Endothelial cell of hepatic sinusoid (primary cell): ENCODE data around the gene ANKS1B.

Experiments
- in situ Hi-C: cut with HindIII; loops from 2 replicates; pipeline ENCODE4 v1.10.0; 2017; ENCODE audit warnings: low sequenced_read_pairs

ANKS1B gene

DNA sequence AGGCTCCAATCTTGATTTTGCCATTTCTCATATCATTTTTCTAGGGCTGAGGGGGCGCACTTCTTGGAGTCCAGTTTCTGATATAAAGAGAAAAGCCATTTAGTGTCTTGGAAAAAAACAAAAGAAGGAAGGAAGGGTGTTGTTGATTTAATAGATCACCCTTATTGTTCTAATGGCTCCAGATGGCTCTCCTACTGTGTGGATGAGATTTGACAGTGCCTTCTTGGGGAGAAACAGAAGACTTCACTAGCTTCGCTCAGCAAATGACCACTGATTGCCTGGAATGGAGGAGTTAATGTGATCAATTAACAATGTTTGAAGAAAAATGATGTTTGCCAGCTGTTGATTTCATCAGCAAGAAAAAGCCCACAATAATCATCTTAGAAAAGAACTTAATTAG is 1123.5 kb downstream of the ANKS1B start:
- in situ Hi-C loops = no loop called here

DNA sequence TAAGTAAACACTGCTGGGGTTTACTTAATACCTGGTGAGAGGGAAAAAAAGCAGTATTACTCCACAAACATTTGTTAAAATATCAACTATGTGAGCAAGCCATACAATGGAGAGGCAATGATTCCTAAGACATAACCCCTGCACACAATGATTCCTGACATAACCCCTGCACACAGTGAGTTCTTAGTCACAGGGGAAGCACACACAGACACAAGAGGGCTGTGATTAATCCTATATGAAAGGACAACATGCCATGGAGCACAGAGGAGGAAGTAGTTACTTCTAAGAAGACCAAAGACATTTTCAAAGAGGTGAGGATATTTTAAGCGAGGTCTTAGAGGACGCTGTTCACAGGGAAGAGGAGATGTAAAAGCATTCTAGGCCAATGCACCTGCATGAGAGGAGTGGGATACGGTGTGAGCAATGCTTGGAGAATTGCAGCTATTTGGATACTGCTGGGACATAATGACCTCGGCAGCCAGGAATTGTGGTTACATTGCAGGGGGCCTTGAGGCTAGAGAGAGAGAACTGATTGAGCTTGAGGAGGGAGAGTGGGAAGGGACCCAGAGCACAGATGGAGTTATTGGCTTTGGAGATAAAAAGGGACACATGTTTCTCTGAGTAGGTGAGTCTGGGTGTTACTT is 1127.7 kb downstream of the ANKS1B start:
- in situ Hi-C loops = no loop called here

DNA sequence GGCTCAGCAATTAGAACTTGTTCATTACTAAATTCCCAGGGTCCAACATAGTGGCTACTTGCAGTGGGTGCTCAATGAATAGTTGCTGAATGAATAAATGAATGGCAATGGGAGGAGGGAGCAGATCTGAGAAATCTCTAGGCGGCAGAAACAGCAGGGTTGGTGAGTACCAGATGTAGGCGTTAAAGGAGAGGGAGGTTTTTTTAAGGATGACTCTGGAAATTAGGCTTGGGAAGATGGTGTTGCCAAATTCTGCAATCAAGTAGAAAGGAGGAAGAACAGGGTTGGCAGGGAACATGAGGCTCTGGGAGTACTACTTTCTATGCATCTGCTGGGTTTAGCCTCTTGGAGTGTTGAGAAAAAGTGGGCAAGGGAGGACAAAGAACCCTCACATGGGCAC is 1132.6 kb downstream of the ANKS1B start:
- in situ Hi-C loops = no loop called here

DNA sequence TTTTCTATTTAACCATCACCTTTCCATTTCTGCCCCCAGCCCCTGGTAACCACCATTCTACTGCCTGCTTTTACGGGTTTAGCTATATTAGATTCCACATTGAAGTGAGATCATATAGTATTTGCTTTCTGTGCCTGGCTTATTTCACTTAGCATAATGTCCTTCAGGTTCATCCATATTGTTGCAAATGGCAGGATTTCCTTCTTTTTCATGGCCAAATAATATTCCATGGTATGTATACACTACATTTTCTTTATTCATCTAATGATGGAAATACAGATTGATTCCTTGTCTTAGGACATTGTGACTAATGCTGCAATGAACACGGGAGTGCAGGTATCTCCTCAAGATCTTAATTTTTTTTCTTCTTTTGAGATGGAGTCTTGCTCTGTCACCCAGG is 1137.5 kb downstream of the ANKS1B start:
- in situ Hi-C loops = no loop called here

DNA sequence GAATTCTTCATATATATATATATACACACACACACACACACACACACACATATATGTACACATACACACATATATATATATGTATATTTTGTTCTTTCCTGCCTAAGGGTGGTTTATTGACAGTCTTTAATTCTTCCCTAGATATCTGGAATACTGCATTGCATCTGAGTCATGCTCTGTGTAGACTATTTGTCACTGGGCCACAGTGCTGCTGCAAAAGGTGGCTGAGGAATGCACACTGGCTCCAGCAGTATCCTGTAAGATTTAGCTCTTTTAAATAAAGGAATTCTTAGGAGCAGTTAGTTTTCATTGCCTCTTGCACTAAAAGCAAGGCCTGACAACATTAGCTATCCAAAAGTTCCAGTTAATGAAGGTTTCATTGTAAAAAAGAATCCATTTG is 1138.8 kb downstream of the ANKS1B start:
- in situ Hi-C loops = no loop called here

DNA sequence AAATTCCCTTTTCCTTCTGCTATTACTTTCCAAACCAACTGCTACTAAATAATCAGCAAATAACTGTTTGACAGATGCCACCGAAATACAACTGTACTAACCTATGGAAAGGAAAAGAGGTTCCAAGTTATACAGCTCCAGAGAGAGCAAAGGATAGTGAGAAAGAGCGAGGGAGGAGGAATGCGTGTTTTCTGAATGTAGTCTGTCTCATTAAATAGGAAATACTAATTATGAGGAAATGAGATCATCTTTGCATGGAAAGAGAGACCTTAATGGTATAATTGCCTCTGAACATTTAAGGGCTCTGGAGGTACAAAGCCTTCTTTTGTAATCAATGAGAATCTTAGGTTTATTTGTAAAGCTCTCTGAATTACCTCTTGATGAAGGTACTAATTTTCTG is 1144.4 kb downstream of the ANKS1B start:
- in situ Hi-C loops = no loop called here

DNA sequence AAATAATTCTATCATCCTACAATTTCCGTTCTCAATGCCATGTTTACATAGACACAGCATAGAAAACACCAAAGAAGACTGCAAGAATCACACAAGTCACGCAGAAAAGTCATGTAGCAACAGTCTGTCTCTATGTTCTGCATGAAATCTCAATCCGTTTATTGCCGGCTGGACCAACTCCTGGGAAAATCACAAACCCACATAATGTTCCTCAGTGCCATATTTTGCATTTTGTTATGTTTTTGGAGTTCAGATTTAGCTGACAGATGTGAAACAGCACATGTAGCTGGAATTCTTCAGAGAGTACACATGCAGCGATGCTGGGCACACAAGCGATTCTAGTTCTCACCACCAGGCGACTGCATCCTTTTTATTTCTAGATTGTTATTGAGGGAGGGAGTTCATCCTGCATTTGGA is 1146.5 kb downstream of the ANKS1B start:
- in situ Hi-C loops = loop anchor here (5.0 kb wide), 1 partner anchor 49 kb away; no protein-coding TSS in a partner anchor

DNA sequence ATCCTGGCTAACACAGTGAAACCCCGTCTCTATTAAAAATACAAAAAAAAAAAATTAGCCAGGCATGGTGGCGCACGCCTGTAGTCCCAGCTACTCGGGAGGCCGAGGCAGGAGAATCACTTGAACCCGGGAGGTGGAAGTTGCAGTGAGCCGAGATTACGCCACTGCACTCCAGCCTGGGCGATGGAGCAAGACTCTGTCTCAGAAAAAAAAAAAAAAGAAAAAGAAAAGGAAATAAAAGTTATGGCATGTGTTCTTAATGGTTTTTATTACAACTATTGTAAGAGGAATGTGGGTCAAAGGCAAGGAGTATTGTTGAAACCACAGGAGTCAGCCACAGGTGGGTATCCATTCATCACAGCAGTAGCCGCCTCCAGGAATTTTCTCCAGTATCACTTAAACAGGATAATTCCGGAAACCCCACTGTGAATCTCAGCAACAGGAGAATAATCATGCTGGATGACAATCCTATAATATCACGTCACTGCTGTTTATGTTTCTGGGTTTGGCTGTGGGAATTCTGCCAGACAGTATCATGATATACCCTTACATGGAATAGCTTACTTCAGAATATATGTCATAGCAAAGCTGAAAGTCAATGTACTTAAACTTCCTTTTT is 1147.5 kb downstream of the ANKS1B start:
- in situ Hi-C loops = loop anchor here (5.0 kb wide), 1 partner anchor 50 kb away; no protein-coding TSS in a partner anchor

DNA sequence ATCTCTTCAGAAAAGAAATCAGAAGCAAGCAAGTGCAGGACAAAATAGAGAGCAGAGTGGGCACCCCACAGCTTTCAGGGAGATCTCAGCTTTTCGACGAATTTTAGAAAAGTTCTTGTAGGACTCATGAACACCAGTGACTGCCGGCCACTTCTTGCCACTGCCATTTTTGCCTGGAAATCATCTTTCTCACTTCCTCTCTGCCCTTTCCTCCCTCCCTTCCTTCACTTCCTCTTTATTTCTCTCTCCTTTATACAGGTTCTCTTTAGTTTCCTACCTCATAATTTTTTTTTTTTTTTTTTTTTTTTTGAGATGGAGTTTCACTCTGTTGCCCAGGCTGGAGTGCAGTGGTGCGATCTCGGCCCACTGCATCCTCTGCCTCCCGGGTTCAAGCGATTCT is 1154.1 kb downstream of the ANKS1B start:
- in situ Hi-C loops = no loop called here

DNA sequence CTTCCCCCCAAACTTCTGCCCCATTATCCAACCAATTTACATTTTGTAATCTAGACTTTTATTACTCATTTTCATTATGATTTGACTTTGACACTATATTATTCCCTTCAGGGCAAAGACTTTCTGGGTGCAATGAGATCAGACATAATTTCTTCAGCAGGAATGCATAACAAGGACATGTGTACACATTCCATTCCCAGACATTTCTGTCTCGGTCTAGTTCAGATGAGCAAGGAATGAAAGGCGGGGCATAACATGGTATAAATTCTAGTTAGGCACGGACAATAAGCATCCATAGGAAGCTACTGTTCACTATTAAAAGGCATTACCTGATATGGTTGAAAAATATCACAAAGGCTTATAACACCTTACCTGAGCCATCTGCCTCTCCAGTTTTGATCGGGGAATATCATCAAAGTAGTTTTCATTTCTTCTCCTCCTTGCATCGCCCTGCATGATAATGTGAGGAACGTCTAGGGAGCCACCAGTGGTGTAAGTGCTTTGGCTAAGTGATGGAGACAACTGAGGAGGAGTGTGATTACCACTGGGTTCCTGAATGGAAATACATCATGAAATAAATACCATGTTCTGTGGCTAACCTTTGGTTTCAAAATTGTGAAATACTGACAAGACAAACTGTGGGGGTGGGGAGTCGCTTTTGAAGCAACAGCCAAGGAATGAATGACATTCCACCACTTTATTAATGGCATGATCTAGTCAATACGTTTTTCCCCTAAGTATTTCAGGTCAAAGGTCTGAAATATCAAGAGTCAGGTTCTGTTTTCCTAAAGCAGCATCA is 1155.7 kb downstream of the ANKS1B start:
- in situ Hi-C loops = no loop called here

DNA sequence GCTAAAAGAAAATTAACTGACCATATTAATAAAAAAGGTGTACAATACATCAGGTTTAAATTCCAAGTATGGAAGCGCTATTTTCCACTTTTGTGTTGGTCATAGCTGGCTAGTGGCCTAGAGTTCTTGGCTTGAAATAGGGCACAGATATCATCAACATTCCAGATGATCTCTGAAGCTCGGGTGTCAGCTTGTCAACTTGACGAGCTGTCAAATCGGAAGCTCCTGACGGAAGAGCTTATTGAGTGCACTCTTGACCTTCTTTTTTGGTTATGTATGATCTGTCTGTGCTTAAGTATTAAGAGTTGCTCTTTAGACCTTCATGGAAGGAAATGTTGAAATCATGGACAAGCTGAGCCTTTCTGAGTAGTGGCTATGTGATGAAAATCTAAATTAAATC is 1161.7 kb downstream of the ANKS1B start:
- in situ Hi-C loops = no loop called here

DNA sequence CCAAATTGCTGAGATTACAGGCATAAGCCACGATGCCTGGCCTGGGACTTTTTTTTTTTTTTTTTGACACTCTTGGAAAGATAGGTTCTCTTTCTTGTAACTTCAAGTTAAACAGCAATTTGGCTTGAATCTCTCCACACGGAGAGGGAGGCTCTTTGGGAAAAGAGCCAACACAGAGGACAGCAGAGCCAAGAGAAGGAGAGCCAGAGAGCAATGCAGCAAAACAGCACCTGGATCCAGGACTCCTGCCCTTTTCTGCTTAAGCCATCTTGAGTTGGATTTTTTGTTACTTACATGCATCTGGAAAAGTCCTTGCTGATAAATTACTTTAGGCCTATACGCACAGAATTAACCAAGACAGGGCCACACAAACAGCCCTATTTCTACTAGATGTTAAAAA is 1162.9 kb downstream of the ANKS1B start:
- in situ Hi-C loops = no loop called here

DNA sequence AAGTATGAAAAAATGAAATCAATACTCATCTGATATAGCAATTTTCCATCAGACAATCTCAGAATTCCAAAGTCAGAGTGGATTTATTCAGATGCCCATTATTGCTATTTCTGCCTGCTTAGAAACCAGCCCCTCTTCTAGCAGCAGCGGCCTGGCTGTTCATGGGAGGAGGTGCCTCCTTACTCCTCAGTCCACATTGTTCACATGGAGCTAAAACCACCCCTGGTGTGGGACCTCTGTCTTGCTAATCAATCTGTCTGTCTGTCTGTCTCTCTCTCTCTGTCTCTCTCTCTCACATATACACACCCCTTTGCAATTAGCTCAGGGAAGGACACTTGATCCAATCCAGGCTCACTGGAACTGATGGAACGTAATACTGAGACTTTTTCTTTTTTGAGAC is 1163.5 kb downstream of the ANKS1B start:
- in situ Hi-C loops = no loop called here

DNA sequence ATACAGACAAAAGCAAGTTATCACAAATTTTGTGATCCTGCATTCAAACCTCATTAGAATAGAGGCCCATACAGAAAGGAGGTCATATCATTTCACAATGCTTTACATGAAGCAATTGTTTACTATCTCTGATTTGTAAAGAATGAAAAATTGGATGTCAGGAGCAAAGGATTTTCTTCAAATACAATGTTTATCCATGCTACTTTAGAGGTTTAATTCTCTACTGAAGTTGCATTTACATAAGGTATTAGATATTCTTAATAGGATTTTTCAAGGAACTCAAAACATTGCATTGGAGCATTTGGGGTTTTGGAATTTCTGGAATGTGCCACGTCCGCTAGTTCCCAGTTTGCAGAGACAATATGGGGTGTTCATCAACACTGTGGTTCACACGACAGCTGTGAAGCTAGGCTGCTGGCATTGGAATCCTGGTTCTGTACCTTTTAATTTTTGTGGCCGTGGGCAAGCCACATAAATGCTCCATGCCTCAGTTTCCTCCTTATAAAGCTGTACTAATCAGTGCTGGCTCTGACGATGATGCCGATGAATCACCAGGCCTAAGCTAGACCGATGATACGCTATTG is 1164.8 kb downstream of the ANKS1B start:
- in situ Hi-C loops = no loop called here

DNA sequence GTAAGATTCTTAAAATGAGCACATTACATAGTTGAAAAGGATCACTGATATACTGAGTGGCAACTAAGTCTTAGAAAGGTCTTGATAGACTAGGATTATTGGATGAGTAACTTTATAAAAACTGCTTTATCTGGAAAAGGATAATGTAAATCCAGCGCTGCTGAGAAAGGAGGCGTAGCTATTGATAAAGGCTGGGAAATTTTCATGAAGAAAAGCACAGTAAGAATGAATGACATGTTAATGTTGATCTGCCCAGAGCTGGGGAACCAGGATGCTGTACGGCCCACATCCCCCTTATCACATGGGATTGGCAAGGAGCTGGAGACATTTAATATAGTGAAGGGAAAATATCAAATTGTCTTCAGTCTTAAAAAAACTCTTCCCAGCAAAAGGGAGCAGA is 1165.7 kb downstream of the ANKS1B start:
- in situ Hi-C loops = no loop called here

DNA sequence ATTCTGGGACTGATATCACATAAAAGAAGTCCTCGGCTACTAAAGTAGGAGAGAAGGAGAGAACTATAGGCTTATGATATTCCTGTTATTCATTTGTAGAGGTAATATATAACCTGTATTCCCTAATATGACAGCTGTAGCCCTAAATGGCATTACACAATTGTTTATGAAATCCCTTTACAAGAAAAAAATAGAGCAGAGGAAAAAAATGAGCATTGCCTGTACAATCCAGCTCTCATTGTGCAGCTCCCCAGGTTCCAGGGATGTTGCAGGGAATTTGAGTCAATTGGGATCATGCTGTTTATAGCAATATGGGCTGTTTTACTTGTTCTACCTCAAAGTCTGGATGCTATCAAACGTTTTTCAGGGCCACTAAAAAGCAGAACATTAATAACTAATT is 1166.5 kb downstream of the ANKS1B start:
- in situ Hi-C loops = no loop called here

DNA sequence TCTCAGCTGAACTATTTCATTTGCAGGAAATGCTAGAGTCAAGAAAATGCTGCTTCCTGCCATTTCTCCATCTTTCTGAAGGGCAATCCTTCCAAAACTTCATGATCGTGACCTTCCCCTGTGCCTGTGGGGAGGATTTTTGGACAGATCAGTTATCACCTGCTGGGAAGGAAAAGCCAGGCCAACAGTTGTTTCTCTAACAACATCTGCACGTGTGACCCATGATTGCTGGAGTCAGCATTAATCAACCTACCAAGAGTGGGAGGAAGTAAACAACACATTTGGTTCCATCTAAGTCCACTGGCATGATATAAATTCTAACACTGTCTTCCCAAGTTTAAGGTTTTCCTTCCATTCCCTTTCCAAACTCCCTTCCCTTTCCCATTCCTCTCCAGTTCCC is 1167.0 kb downstream of the ANKS1B start:
- in situ Hi-C loops = no loop called here

DNA sequence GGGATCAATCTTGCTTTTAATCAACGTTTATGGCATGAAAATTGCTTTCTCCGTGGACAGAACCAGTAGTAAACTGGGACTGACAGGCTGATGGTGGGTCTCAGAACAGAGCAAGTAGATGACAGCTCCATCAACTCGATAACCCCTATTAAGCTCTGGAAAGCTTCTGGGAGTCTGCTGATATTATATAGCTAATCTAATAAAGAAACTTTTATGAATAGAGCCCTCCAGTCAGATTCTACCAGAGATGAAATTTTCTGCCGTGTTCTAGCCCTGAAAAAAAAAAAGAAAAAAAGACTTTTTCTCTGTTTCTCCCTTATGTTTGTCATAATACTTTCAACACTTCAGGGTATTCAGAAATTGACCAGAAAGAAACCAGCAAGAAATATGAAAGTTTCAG is 1168.0 kb downstream of the ANKS1B start:
- in situ Hi-C loops = no loop called here

DNA sequence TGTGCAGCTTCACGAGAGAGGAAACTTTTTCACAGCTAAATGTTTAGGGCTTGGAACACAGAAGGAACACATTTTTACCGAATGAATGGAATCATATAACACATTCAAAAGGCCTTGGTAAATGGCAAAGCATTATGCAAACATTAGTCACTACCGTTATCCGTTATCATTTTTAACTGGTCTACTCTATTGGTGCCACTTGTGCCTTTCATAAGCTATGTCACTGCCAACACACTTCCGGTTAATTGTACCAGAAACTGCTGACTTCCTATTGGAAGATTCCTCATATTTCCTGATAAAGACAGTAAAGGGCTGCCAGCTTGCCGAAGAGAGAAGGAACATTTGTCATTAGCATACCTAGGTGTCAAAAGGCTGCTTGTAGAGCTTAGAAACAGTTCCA is 1170.5 kb downstream of the ANKS1B start:
- in situ Hi-C loops = no loop called here

DNA sequence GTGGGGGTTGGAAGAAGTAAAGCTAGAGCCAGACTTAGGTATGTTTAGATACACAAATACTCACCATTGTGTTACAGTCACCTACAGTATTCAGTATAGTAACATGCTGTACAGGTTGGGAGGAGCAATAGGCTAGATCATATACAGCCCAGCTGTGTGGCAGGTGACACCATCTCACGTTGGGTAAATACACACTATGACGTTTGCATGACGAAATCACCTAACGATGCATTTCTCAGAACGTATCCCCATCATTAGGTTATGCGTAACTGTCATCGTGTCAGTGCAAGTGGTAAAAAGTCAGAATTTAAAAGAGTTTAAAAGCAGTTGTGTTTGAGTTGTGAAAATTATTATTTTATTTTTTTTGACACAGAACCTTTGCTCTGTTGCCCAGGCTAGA is 1172.5 kb downstream of the ANKS1B start:
- in situ Hi-C loops = no loop called here

DNA sequence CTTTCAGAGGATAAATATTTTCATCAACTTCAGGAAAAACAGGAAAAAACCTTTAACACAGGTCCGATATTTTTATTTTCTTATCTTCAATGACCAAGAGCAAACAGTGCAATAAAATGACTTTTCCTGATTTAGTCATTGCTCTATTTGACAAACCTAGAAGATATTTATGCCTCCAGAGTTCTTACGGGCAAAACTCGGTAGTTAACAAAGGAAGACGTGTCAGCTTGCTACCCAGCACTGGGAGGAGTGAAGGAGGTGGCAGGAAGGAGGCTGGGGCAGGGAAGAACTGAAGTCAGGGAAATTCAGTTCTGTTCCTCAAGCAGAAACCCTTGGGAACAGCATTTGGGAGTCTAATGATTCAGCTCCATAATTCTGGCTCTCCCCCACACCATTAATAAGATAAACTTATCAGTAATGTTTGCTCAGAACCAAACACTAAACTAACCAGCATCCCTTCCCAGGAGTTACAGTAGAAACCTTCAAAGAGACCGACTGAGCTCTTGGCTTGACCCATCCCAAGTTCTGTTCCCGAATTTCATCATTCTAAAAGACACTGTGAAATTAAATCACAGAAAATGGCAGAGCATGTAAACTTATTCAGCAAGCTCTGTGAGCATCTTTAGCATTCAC is 1176.4 kb downstream of the ANKS1B start:
- in situ Hi-C loops = loop anchor here (10.0 kb wide), 1 partner anchor 136 kb away; no protein-coding TSS in a partner anchor
